ENCODE measurements around the gene TUFT1. TPM values are rescaled to one million over a fixed set of nuclear protein-coding genes. Genes with fewer than 3 reads are reported as not detected.

Gene TUFT1
- total RNA-seq, 1 experiment from 2014 or later = 34.9 TPM

- H3K4me1 Mint-ChIP-seq (ENCODE audit: low read depth, unreplicated experiment) = peaks cover 33% of the 10 kb centered on the region
- ChIA-PET CTCF (no interaction called here), POLR2A (no interaction called here)
- intact Hi-C loops (cut with micrococcal nuclease; ENCODE audit: unreplicated experiment) = no loop called here
- no peak for DNase-seq
- H3K36me3 Mint-ChIP-seq (ENCODE audit: insufficient read depth, unreplicated experiment) = peaks cover 78% of the 10 kb centered on the region
- no peak for TF ChIP-seq CTCF (IDR thresholded peaks at IDR 0.05; ENCODE audit: insufficient read depth in 1 of 2, low read depth in 1 of 2, low read length in 1 of 2, severe bottlenecking in 1 of 2, unreplicated experiment in 1 of 2)
- Histone ChIP-seq H3K4me1 (peaks cover 45% of the 10 kb centered on the region), H3K4me3 (ENCODE audit: low read depth, low read length) (no peak overlapping the region), H3K27me3 (replicated peaks; ENCODE audit: control insufficient read depth, insufficient read depth, low read length) (no peaks in the 10 kb centered on the region), H3K9me3 (no peaks in the 10 kb centered on the region), H3K36me3 (ENCODE audit: control insufficient read depth, insufficient read depth, low read length) (peaks cover 2% of the 10 kb centered on the region)
- no peaks in the 10 kb centered on the region for H3K9me3 Mint-ChIP-seq (ENCODE audit: unreplicated experiment)
- no peaks in the 10 kb centered on the region for H3K27me3 Mint-ChIP-seq (ENCODE audit: insufficient read depth, unreplicated experiment)
- H3K4me3 Mint-ChIP-seq (ENCODE audit: unreplicated experiment) = peak overlapping the region; percentile 64
- no TSS peak for BruUV-seq (replicated peaks)
- peak overlapping the region; percentile 86 for H3K27ac Mint-ChIP-seq (ENCODE audit: unreplicated experiment)
Observed at GRCh38 chr1:151515265-151515664, 24.8 kb upstream of the TUFT1 start.

- Histone ChIP-seq H3K4me3 (ENCODE audit: low read depth, low read length) (no peak overlapping the region), H3K4me1 (peaks cover 45% of the 10 kb centered on the region), H3K27me3 (replicated peaks; ENCODE audit: control insufficient read depth, insufficient read depth, low read length) (no peaks in the 10 kb centered on the region), H3K36me3 (ENCODE audit: control insufficient read depth, insufficient read depth, low read length) (peaks cover 3% of the 10 kb centered on the region), H3K9me3 (no peaks in the 10 kb centered on the region)
- no TSS peak for BruUV-seq (replicated peaks)
- ChIA-PET POLR2A (interaction anchor here (0.8 to 1.0 kb wide), 3 partner anchors 24 to 91 kb away, joined by 4 to 12 read pairs (median 4); partner anchors contain the start of gene TUFT1), CTCF (interaction anchor here (0.5 kb wide), 1 partner anchor 72 kb away, joined by 4 read pairs; no protein-coding TSS in a partner anchor)
- H3K27ac Mint-ChIP-seq (ENCODE audit: unreplicated experiment) = peak overlapping the region; percentile 86
- H3K4me1 Mint-ChIP-seq (ENCODE audit: low read depth, unreplicated experiment) = peaks cover 38% of the 10 kb centered on the region
- peak overlapping the region; percentile 64 for H3K4me3 Mint-ChIP-seq (ENCODE audit: unreplicated experiment)
- TF ChIP-seq CTCF (IDR thresholded peaks at IDR 0.05; ENCODE audit: insufficient read depth in 1 of 2, low read depth in 1 of 2, low read length in 1 of 2, severe bottlenecking in 1 of 2, unreplicated experiment in 1 of 2) = no peak
- intact Hi-C loops (cut with micrococcal nuclease; ENCODE audit: unreplicated experiment) = no loop called here
- no peaks in the 10 kb centered on the region for H3K9me3 Mint-ChIP-seq (ENCODE audit: unreplicated experiment)
- DNase-seq = peak; percentile 73 to 88
- peaks cover 83% of the 10 kb centered on the region for H3K36me3 Mint-ChIP-seq (ENCODE audit: insufficient read depth, unreplicated experiment)
- no peaks in the 10 kb centered on the region for H3K27me3 Mint-ChIP-seq (ENCODE audit: insufficient read depth, unreplicated experiment)
Observed at GRCh38 chr1:151516031-151516511, 24.0 kb upstream of the TUFT1 start.

GRCh38 chr1:151518431-151518830 is 21.7 kb upstream of the TUFT1 start:
- Mint-ChIP-seq H3K4me3 (ENCODE audit: unreplicated experiment) (no peak overlapping the region), H3K27ac (ENCODE audit: unreplicated experiment) (no peak overlapping the region), H3K27me3 (ENCODE audit: insufficient read depth, unreplicated experiment) (no peaks in the 10 kb centered on the region), H3K9me3 (ENCODE audit: unreplicated experiment) (no peaks in the 10 kb centered on the region), H3K36me3 (ENCODE audit: insufficient read depth, unreplicated experiment) (peaks cover 97% of the 10 kb centered on the region), H3K4me1 (ENCODE audit: low read depth, unreplicated experiment) (peaks cover 32% of the 10 kb centered on the region)
- no TSS peak for BruUV-seq (replicated peaks)
- ChIA-PET CTCF (no interaction called here), POLR2A (no interaction called here)
- Histone ChIP-seq H3K27me3 (replicated peaks; ENCODE audit: control insufficient read depth, insufficient read depth, low read length) (no peaks in the 10 kb centered on the region), H3K4me3 (ENCODE audit: low read depth, low read length) (no peak overlapping the region), H3K4me1 (peaks cover 45% of the 10 kb centered on the region), H3K9me3 (no peaks in the 10 kb centered on the region), H3K36me3 (ENCODE audit: control insufficient read depth, insufficient read depth, low read length) (peaks cover 6% of the 10 kb centered on the region)
- intact Hi-C loops (cut with micrococcal nuclease; ENCODE audit: unreplicated experiment) = no loop called here
- TF ChIP-seq CTCF (IDR thresholded peaks at IDR 0.05; ENCODE audit: insufficient read depth in 1 of 2, low read depth in 1 of 2, low read length in 1 of 2, severe bottlenecking in 1 of 2, unreplicated experiment in 1 of 2) = no peak
- DNase-seq = no peak

All from Caco-2 (cell line).